ENCODE measurements around the gene OR51B5. TPM values are rescaled to one million over a fixed set of nuclear protein-coding genes. Genes with fewer than 3 reads are reported as not detected.

The OR51B5 gene
- total RNA-seq, 1 donor from 2014 or later, result not detected

DNA sequence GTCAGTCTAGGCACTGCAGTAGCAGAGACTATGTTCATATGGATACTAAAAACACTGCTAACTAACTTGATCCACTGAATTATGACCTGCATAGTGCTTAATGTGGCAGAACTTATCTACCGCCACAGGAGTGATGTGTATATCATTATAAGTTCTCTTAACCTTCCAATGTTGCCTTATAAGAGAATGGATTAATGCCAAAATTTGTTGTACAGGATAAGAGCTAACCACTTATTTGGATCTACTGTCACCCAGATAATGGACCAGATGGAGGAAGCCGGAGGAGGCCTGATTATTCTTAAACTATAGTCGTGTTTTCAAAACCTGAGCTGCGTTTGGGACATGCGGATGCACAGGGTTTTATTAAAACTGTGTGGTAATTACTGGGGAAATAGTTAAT lies 39.7 kb downstream of the OR51B5 start:
- Mint-ChIP-seq H3K9me3 (ENCODE audit: unreplicated experiment) (no peaks in the 10 kb centered on the region), H3K4me1 (ENCODE audit: low read depth, unreplicated experiment) (peaks cover 4% of the 10 kb centered on the region)

DNA sequence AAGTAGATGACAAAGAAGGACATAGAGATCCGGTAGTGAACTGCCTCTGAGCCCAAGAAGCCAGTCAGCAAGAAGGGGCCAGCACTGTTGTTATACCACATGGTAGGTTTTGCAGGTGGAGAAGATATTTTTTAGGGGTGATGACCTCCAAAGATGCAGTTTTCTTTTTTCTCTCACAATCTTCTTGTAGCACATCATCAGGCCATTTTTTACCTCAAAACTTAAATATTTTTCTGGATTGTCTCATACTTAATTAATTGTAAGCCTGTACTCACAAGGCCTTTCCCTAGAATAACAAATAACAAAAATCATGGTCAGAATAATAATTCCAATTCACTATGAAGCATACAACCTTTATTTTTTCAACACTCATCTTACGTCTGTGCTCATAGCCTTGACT lies 41.5 kb downstream of the OR51B5 start, which contains the start of gene OR51B4:
TSS of gene OR51B4 (minus strand) at position 101 of the 400 bp plus-strand sequence. CDS start at position 101, 0 bp downstream.
- Histone ChIP-seq H3K27me3 (ENCODE audit: insufficient read depth, low read length) (no peaks in the 10 kb centered on the region), H4K20me1 (ENCODE audit: insufficient read depth, low read length) (no peaks in the 10 kb centered on the region), H3K36me3 (ENCODE audit: insufficient read depth, low read length) (no peaks in the 10 kb centered on the region), H3K79me2 (ENCODE audit: insufficient read depth, low read length) (no peaks in the 10 kb centered on the region), H3K27ac (ENCODE audit: low read depth, low read length) (no peak within 1 kb of the TSS), H3K4me3 (ENCODE audit: insufficient read depth, low read depth, low read length) (no peak within 1 kb of the TSS), H2AFZ (ENCODE audit: low read depth, low read length) (no peak within 1 kb of the TSS), H3K4me1 (ENCODE audit: insufficient read depth, low read length) (no peaks in the 10 kb centered on the region), H3K9me3 (ENCODE audit: insufficient read depth, low read depth, low read length) (no peaks in the 10 kb centered on the region), H3K4me2 (ENCODE audit: low read length) (no peak within 1 kb of the TSS), H3K9ac (ENCODE audit: low read length) (no peak within 1 kb of the TSS)
- Mint-ChIP-seq H3K9me3 (ENCODE audit: unreplicated experiment) (no peaks in the 10 kb centered on the region), H3K27me3 (ENCODE audit: low read depth, unreplicated experiment) (no peaks in the 10 kb centered on the region), H3K4me1 (ENCODE audit: low read depth, unreplicated experiment) (peaks cover 2% of the 10 kb centered on the region), H3K36me3 (ENCODE audit: low read depth, unreplicated experiment) (no peaks in the 10 kb centered on the region), H3K27ac (ENCODE audit: unreplicated experiment) (no peak within 1 kb of the TSS), H3K4me3 (ENCODE audit: unreplicated experiment) (no peak within 1 kb of the TSS)
- DNase-seq (ENCODE audit: low read depth) (no peak), FAIRE-seq (no peak)
- no peak for TF ChIP-seq EZH2 (IDR thresholded peaks at IDR 0.05; ENCODE audit: insufficient read depth, low read length)
- TF ChIP-seq, protein P1, sequence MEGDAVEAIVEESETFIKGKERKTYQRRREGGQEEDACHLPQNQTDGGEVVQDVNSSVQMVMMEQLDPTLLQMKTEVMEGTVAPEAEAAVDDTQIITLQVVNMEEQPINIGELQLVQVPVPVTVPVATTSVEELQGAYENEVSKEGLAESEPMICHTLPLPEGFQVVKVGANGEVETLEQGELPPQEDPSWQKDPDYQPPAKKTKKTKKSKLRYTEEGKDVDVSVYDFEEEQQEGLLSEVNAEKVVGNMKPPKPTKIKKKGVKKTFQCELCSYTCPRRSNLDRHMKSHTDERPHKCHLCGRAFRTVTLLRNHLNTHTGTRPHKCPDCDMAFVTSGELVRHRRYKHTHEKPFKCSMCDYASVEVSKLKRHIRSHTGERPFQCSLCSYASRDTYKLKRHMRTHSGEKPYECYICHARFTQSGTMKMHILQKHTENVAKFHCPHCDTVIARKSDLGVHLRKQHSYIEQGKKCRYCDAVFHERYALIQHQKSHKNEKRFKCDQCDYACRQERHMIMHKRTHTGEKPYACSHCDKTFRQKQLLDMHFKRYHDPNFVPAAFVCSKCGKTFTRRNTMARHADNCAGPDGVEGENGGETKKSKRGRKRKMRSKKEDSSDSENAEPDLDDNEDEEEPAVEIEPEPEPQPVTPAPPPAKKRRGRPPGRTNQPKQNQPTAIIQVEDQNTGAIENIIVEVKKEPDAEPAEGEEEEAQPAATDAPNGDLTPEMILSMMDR (IDR thresholded peaks at IDR 0.05; ENCODE audit: insufficient read depth, low read depth, low read length), result no peak

More for the DNA sequence above, 39.7 kb downstream of the OR51B5 start:
- Mint-ChIP-seq H3K4me3 (ENCODE audit: unreplicated experiment) (no peak overlapping the region), H3K27me3 (ENCODE audit: low read depth, unreplicated experiment) (no peaks in the 10 kb centered on the region), H3K36me3 (ENCODE audit: low read depth, unreplicated experiment) (no peaks in the 10 kb centered on the region), H3K27ac (ENCODE audit: unreplicated experiment) (no peak overlapping the region)
- Histone ChIP-seq H3K9me3 (ENCODE audit: insufficient read depth, low read depth, low read length) (no peaks in the 10 kb centered on the region), H3K36me3 (ENCODE audit: insufficient read depth, low read length) (no peaks in the 10 kb centered on the region), H3K27me3 (ENCODE audit: insufficient read depth, low read length) (no peaks in the 10 kb centered on the region), H3K4me2 (ENCODE audit: low read length) (no peak overlapping the region), H3K79me2 (ENCODE audit: insufficient read depth, low read length) (no peaks in the 10 kb centered on the region), H4K20me1 (ENCODE audit: insufficient read depth, low read length) (no peaks in the 10 kb centered on the region), H3K9ac (ENCODE audit: low read length) (no peak overlapping the region), H3K4me1 (ENCODE audit: insufficient read depth, low read length) (no peaks in the 10 kb centered on the region), H3K27ac (ENCODE audit: low read depth, low read length) (no peak overlapping the region), H2AFZ (ENCODE audit: low read depth, low read length) (no peak overlapping the region), H3K4me3 (ENCODE audit: insufficient read depth, low read depth, low read length) (no peak overlapping the region)
- DNase-seq (ENCODE audit: low read depth), result no peak
- TF ChIP-seq EZH2 (IDR thresholded peaks at IDR 0.05; ENCODE audit: insufficient read depth, low read length), result no peak
- TF ChIP-seq, protein P1 (IDR thresholded peaks at IDR 0.05; ENCODE audit: insufficient read depth, low read depth, low read length), result no peak
- FAIRE-seq, result no peak

DNA sequence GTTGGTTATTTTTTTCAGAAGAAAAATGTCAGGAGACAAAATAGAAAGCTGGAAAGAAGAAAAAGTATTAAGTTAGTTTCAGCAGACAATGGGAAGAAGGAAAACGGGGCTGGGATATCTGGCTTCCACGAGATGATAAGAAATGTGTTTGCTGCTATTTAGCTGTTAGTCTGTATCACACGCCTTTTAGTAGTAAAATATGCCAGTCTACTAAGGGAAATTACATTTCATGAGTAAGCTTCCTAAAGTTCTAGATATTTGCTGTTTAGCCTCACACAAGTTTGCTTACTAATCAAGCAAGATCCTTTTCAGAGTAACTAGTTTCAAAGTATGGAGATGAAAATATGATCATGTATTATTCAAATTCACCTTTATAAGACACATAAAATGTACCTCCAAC lies 43.1 kb downstream of the OR51B5 start:
- Histone ChIP-seq H3K27ac (ENCODE audit: low read depth, low read length) (no peak overlapping the region), H3K4me3 (ENCODE audit: insufficient read depth, low read depth, low read length) (no peak overlapping the region), H2AFZ (ENCODE audit: low read depth, low read length) (no peak overlapping the region), H3K4me1 (ENCODE audit: insufficient read depth, low read length) (no peaks in the 10 kb centered on the region), H3K36me3 (ENCODE audit: insufficient read depth, low read length) (no peaks in the 10 kb centered on the region), H3K79me2 (ENCODE audit: insufficient read depth, low read length) (no peaks in the 10 kb centered on the region), H3K9me3 (ENCODE audit: insufficient read depth, low read depth, low read length) (no peaks in the 10 kb centered on the region), H3K27me3 (ENCODE audit: insufficient read depth, low read length) (no peaks in the 10 kb centered on the region), H4K20me1 (ENCODE audit: insufficient read depth, low read length) (no peaks in the 10 kb centered on the region), H3K9ac (ENCODE audit: low read length) (no peak overlapping the region), H3K4me2 (ENCODE audit: low read length) (no peak overlapping the region)
- peaks cover 2% of the 10 kb centered on the region for H3K4me1 Mint-ChIP-seq (ENCODE audit: low read depth, unreplicated experiment)
- no peak overlapping the region for H3K27ac Mint-ChIP-seq (ENCODE audit: unreplicated experiment)
- no peak overlapping the region for H3K4me3 Mint-ChIP-seq (ENCODE audit: unreplicated experiment)
- no peaks in the 10 kb centered on the region for H3K27me3 Mint-ChIP-seq (ENCODE audit: low read depth, unreplicated experiment)
- FAIRE-seq (no peak), DNase-seq (ENCODE audit: low read depth) (no peak)
- no peaks in the 10 kb centered on the region for H3K36me3 Mint-ChIP-seq (ENCODE audit: low read depth, unreplicated experiment)
- no peak for TF ChIP-seq EZH2 (IDR thresholded peaks at IDR 0.05; ENCODE audit: insufficient read depth, low read length)
- no peaks in the 10 kb centered on the region for H3K9me3 Mint-ChIP-seq (ENCODE audit: unreplicated experiment)

Data from astrocyte (in vitro differentiated cells and primary cell).